GM12878 (cell line): ENCODE measurements around the gene TRIM62. TPM values are rescaled to one million over a fixed set of nuclear protein-coding genes. Genes with fewer than 3 reads are reported as not detected.

ENCODE experiments used
- ATAC-seq: fragments of 200-7000 bp; cut with Tn5 transposase; 3 replicates; pipeline ENCODE4 v1.9.1; 2020; ENCODE audit warnings: mild to moderate bottlenecking, moderate library complexity
- BruUV-seq: library from RNA; stranded (reverse); fragments of 400-500 nt; replicated peaks from 2 replicates; lab custom pipeline; 2021; lab: Mats Ljungman, UMichigan
- CTCF ChIA-PET: fragments of 300-600 bp; sonication (Branson Sonifier 250); formaldehyde crosslinking; extraction: SDS; loops from one replicate; lab custom pipeline; 2021; ENCODE audit warnings: inconsistent platforms; lab: Yijun Ruan, JAX
- POLR2A ChIA-PET: fragments of 350-600 bp; formaldehyde crosslinking; extraction: SDS; loops from one replicate; lab custom pipeline; 2021; ENCODE audit warnings: inconsistent platforms; lab: Charles Lee
- RAD21 ChIA-PET: fragments of 300-600 bp; sonication (Branson Sonifier 250); formaldehyde crosslinking; loops from one replicate; lab custom pipeline; 2023; ENCODE audit warnings: antibody characterized with exemption; ENCODE audit not compliant: unreplicated experiment; lab: Charles Lee
- SMC1A ChIA-PET: fragments of 300-600 bp; sonication (Branson Sonifier 250); formaldehyde crosslinking; loops from one replicate; lab custom pipeline; 2023; ENCODE audit not compliant: unreplicated experiment, uncharacterized antibody; lab: Charles Lee
- DNase-seq: peaks from one replicate; pipeline ENCODE4 v3.0.0-alpha.2; 2011; ENCODE audit warnings: low read depth, low spot score
- FAIRE-seq: peaks from 3 replicates; lab custom pipeline; 2011; peaks lifted over from hg19 to GRCh38; lab: Jason Lieb, UNC
- H2AFZ ChIP-seq: 2 replicates; pipeline ENCODE4 v1.6.0; 2011; ENCODE audit warnings: low read depth, low read length, control low read depth; ENCODE audit not compliant: control insufficient read depth
- H3K27ac ChIP-seq: 2 replicates; pipeline ENCODE4 v1.5.1; 2011; ENCODE audit warnings: control low read depth; ENCODE audit not compliant: control insufficient read depth, insufficient read depth
- H3K27me3 ChIP-seq, 2 experiments: replicated peaks in 1 of 2; 2 replicates each; pipeline versions ENCODE4 v1.6.0 to v1.6.1; 2011; ENCODE audit warnings: low read length in 1 of 2; ENCODE audit not compliant: control insufficient read depth in 2 of 2, insufficient read depth in 2 of 2
- H3K36me3 ChIP-seq, 2 experiments: 2 replicates each; pipeline ENCODE4 v1.5.1; 2011; ENCODE audit warnings: low read length in 1 of 2; ENCODE audit not compliant: control insufficient read depth in 2 of 2, insufficient read depth in 2 of 2
- H3K4me1 ChIP-seq: 2 replicates; pipeline ENCODE4 v1.6.1; 2011; ENCODE audit warnings: mild to moderate bottlenecking, low read length, moderate library complexity, mixed read lengths; ENCODE audit not compliant: control insufficient read depth, insufficient read depth
- H3K4me2 ChIP-seq: 2 replicates; pipeline ENCODE4 v1.6.0; 2011; ENCODE audit warnings: control low read depth; ENCODE audit not compliant: control insufficient read depth, insufficient read depth
- H3K4me3 ChIP-seq: fragments of 200-600 bp; sonication (generic); 2 replicates; pipeline ENCODE4 v1.5.1; 2016
- H3K79me2 ChIP-seq: 2 replicates; pipeline ENCODE4 v1.6.0; 2011; ENCODE audit warnings: low read length; ENCODE audit not compliant: control insufficient read depth, insufficient read depth
- H3K9ac ChIP-seq: 2 replicates; pipeline ENCODE4 v1.8.0; 2011; ENCODE audit warnings: low read length, control low read depth, mixed read lengths; ENCODE audit not compliant: control insufficient read depth, insufficient read depth
- H3K9me3 ChIP-seq: replicated peaks from 3 replicates; pipeline ENCODE4 v1.5.1; 2011; ENCODE audit warnings: mild to moderate bottlenecking, low read length; ENCODE audit not compliant: control insufficient read depth, insufficient read depth
- H4K20me1 ChIP-seq: 2 replicates; pipeline ENCODE4 v1.6.0; 2011; ENCODE audit not compliant: control insufficient read depth, insufficient read depth
- BMI1 ChIP-seq: fragments of 450-650 bp; IDR thresholded peaks from 2 replicates; pipeline ENCODE4 v1.6.1; 2016; ENCODE audit warnings: mild to moderate bottlenecking, moderate library complexity, borderline replicate concordance
- CBFB ChIP-seq: IDR thresholded peaks from 2 replicates; pipeline ENCODE4 v1.6.1; 2016; ENCODE audit warnings: antibody characterized with exemption, low read depth
- MYC ChIP-seq: IDR thresholded peaks from 2 replicates; pipeline ENCODE4 v1.6.1; 2011; ENCODE audit warnings: mild to moderate bottlenecking, low read length, moderate library complexity, inconsistent platforms; ENCODE audit not compliant: insufficient read depth, insufficient replicate concordance, insufficient read length, severe bottlenecking
- RAD21 ChIP-seq: IDR thresholded peaks from 2 replicates; pipeline ENCODE4 v1.6.1; 2011; ENCODE audit warnings: mild to moderate bottlenecking, low read depth, low read length, moderate library complexity; ENCODE audit not compliant: insufficient read depth
- SIN3A ChIP-seq: IDR thresholded peaks from 2 replicates; pipeline ENCODE4 v1.6.1; 2012; ENCODE audit warnings: low read depth, low read length, improper control_type of control experiment
- STAT1 ChIP-seq: fragments of 450-650 bp; conservative IDR thresholded peaks from 2 replicates; pipeline ENCODE4 v1.6.1; 2014; ENCODE audit warnings: antibody characterized with exemption, mild to moderate bottlenecking
- WGBS: methylation state at CpG from one replicate; pipeline ENCODE4 v1.1.6; 2016; ENCODE audit warnings: low lambda C conversion rate; ENCODE audit not compliant: insufficient replicate concordance, insufficient coverage; ENCODE audit errors: missing lambda C conversion rate; 5-methylcytosine and 5-hydroxymethylcytosine counted together
- in situ Hi-C: fragments of 300-500 bp; cut with MboI; formaldehyde crosslinking; loops from 9 replicates; pipeline ENCODE4 v1.14.3; 2018; ENCODE audit warnings: mixed read lengths
- intact Hi-C: fragments of 100-400 bp; cut with micrococcal nuclease; formaldehyde crosslinking; loops from one replicate; pipeline ENCODE4 v1.14.2; 2022; ENCODE audit not compliant: unreplicated experiment
- polyA plus RNA-seq, 11 experiments: library from polyadenylated mRNA; depleted of rRNA in 4 of 11; unstranded in 6 of 11; stranded (reverse) in 5 of 11; fragments of >200 nt; fragmentation: Nextera tagmentation in 4 of 11; fragmentation: Illumina TruSeq in 1 of 11; extraction: Ambion mirVana in 4 of 11; extraction: Trizol in 1 of 11; gene quantifications; 1 replicate in 1 of 11; 2 replicates in 10 of 11; pipeline versions ENCODE4 v1.2.1 to v1.2.3, GENCODE V29; 2011 to 2016; ENCODE audit warnings: inconsistent platforms in 2 of 11, missing spikeins in 2 of 11, low read depth in 1 of 11
- total RNA-seq, 4 experiments: library from RNA; depleted of rRNA in 3 of 4; stranded (reverse); fragments of >200 nt in 3 of 4; fragmentation: Illumina TruSeq in 1 of 4; extraction: Trizol in 1 of 4; gene quantifications; 2 replicates each; pipeline versions ENCODE4 v1.2.1 to v1.2.3, GENCODE V29; 2013 to 2021
- TF ChIP-seq, protein P1 (sequence below): fragments of 450-650 bp; formaldehyde crosslinking; IDR thresholded peaks from 2 replicates; pipeline ENCODE4 v1.4.0; 2020; ENCODE audit warnings: mild to moderate bottlenecking, moderate library complexity
- TF ChIP-seq, protein P2 (sequence below): fragments of 450-650 bp; IDR thresholded peaks from 2 replicates; pipeline ENCODE4 v1.6.1; 2016; ENCODE audit warnings: mild to moderate bottlenecking
- TF ChIP-seq, protein P3 (sequence below): fragments of 450-650 bp; IDR thresholded peaks from 2 replicates; pipeline ENCODE4 v1.6.1; 2017; ENCODE audit warnings: low read depth, mild to moderate bottlenecking, moderate library complexity

Gene TRIM62
- total and polyA plus RNA-seq, 10 of the 15 experiments (the other 5 are each of a cell fraction or from before 2014, with no cell fraction given), result 0.52 to 4.2 (median 1.9) TPM

DNA sequence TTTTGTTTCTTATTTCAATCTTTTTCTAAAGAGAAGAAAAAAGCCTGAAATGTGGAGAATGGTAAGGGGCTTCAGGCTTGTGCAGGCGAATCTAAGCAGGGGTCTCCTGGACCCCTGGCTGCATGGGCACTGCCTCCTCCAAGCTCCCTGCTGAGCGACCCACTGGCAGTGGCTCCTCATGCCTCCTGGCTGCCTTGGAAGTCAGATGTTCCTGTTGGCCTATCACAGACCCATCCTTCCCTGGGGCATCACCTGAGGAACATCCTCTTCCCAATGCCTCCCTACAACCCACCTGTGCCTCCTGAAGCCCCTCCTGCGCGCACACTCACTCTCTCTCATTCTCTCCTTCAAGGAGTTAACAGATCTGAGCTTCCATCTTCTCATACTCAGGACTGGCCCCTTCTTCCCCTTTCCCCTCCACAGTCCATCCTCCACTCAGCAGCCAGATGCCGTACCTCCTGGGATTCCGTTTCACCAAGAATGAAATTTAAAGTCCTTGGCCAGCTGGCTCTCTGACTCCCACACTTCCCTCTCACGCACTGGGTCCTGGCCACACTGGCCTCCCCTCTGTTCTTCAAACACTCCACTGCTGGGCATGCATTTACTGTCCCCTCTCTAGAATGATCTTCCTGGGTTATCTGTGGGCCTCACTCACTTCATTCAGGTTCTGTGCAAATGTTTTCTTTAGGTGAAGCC, 59.2 kb downstream of the TRIM62 start (continued):
- TF ChIP-seq, protein P1, sequence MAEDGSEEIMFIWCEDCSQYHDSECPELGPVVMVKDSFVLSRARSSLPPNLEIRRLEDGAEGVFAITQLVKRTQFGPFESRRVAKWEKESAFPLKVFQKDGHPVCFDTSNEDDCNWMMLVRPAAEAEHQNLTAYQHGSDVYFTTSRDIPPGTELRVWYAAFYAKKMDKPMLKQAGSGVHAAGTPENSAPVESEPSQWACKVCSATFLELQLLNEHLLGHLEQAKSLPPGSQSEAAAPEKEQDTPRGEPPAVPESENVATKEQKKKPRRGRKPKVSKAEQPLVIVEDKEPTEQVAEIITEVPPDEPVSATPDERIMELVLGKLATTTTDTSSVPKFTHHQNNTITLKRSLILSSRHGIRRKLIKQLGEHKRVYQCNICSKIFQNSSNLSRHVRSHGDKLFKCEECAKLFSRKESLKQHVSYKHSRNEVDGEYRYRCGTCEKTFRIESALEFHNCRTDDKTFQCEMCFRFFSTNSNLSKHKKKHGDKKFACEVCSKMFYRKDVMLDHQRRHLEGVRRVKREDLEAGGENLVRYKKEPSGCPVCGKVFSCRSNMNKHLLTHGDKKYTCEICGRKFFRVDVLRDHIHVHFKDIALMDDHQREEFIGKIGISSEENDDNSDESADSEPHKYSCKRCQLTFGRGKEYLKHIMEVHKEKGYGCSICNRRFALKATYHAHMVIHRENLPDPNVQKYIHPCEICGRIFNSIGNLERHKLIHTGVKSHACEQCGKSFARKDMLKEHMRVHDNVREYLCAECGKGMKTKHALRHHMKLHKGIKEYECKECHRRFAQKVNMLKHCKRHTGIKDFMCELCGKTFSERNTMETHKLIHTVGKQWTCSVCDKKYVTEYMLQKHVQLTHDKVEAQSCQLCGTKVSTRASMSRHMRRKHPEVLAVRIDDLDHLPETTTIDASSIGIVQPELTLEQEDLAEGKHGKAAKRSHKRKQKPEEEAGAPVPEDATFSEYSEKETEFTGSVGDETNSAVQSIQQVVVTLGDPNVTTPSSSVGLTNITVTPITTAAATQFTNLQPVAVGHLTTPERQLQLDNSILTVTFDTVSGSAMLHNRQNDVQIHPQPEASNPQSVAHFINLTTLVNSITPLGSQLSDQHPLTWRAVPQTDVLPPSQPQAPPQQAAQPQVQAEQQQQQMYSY (CRISPR knock-in tag), result no peak

DNA sequence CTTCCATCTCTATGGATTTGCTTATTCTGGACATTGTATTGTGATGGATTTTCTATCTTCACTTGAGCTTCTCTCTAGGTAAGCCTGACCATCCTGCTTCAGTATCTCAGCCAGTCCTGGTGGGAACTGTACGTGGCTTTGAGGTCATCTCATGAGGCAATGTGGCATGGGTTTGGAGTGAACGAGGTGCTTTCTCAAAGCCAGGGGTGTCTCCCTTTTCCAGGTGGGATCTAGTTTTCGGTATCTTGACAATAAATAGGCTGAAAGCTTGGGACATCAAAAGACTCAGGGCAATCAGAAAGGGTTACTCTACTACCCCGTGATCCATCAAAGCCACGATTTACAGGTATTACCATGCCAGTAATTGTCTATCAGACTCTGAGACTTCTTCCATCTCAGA, 60.1 kb downstream of the TRIM62 start:
- RAD21 ChIA-PET, result no interaction called here
- 64% methylated on average over 5 of the region's 5 CpGs for WGBS

More for the DNA sequence above, 60.1 kb downstream of the TRIM62 start:
- ATAC-seq (no peak), DNase-seq (no peak), FAIRE-seq (no peak)
- Histone ChIP-seq H2AFZ (no peak overlapping the region), H3K4me2 (no peak overlapping the region), H3K27ac (no peak overlapping the region), H3K4me1 (peaks cover 17% of the 10 kb centered on the region), H3K79me2 (peaks cover 10% of the 10 kb centered on the region), H3K9ac (no peak overlapping the region), H4K20me1 (no peaks in the 10 kb centered on the region), H3K9me3 (no peaks in the 10 kb centered on the region), H3K4me3 (no peak overlapping the region), H3K36me3 (no peaks in the 10 kb centered on the region), H3K27me3 (no peaks in the 10 kb centered on the region)
- intact Hi-C loops, result loop anchor here (10.0 kb wide), 1 partner anchor 223 kb away; no protein-coding TSS in a partner anchor
- ChIA-PET POLR2A (no interaction called here), SMC1A (interaction anchor here (1.0 kb wide), 1 partner anchor 409 kb away, joined by 3 read pairs; no protein-coding TSS in a partner anchor), CTCF (interaction anchor here (0.8 kb wide), 1 partner anchor 27 kb away, joined by 3 read pairs; no protein-coding TSS in a partner anchor)
- TF ChIP-seq SIN3A (no peak), RAD21 (no peak), BMI1 (no peak), CBFB (no peak), STAT1 (no peak), MYC (no peak)
- TF ChIP-seq, protein P2, sequence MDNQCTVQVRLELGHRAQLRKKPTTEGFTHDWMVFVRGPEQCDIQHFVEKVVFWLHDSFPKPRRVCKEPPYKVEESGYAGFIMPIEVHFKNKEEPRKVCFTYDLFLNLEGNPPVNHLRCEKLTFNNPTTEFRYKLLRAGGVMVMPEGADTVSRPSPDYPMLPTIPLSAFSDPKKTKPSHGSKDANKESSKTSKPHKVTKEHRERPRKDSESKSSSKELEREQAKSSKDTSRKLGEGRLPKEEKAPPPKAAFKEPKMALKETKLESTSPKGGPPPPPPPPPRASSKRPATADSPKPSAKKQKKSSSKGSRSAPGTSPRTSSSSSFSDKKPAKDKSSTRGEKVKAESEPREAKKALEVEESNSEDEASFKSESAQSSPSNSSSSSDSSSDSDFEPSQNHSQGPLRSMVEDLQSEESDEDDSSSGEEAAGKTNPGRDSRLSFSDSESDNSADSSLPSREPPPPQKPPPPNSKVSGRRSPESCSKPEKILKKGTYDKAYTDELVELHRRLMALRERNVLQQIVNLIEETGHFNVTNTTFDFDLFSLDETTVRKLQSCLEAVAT, result no peak
- TF ChIP-seq, protein P3, sequence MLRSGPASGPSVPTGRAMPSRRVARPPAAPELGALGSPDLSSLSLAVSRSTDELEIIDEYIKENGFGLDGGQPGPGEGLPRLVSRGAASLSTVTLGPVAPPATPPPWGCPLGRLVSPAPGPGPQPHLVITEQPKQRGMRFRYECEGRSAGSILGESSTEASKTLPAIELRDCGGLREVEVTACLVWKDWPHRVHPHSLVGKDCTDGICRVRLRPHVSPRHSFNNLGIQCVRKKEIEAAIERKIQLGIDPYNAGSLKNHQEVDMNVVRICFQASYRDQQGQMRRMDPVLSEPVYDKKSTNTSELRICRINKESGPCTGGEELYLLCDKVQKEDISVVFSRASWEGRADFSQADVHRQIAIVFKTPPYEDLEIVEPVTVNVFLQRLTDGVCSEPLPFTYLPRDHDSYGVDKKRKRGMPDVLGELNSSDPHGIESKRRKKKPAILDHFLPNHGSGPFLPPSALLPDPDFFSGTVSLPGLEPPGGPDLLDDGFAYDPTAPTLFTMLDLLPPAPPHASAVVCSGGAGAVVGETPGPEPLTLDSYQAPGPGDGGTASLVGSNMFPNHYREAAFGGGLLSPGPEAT, result no peak
- BruUV-seq, result no TSS peak
- in situ Hi-C loops, result no loop called here
